ENCODE data around the gene ADM.

Gene ADM

DNA sequence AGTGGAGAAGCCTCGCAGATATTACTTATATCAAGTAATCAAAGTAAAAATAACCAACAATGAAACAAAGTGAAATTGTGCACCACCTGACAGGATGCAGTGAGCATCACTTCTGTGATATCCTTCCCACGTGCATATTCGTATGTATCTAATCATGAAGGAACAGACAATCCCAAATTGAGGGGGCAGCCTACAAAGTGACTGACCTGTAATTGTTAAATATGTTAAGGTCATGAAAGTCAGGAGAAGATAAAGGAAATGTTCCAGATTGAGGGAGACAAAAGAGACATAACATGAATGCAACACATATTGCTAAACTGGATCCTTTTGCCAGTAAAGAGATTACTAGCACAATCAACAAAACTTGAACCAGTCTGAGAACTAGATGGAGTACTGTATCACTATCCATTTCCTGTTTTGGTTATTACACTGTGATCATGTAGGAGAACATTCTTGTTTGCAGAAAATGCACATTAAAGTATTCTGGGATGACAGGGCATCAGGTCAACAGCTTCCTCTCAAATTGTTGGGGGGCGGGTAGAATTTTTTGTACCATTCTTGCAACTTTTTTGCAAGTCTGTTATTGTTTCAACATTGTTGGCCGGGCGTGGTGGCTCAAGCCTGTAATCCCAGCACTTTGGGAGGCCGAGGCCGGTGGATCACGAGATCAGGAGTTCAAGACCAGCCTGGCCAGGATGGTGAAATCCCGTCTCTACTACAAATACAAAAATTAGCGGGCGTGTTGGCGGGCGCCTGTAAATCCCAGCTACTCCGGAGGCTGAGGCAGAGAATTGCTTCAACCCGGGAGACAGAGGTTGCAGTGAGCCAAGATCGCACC lies 12.9 kb upstream of the ADM start:
- DNase-seq = no peak

DNA sequence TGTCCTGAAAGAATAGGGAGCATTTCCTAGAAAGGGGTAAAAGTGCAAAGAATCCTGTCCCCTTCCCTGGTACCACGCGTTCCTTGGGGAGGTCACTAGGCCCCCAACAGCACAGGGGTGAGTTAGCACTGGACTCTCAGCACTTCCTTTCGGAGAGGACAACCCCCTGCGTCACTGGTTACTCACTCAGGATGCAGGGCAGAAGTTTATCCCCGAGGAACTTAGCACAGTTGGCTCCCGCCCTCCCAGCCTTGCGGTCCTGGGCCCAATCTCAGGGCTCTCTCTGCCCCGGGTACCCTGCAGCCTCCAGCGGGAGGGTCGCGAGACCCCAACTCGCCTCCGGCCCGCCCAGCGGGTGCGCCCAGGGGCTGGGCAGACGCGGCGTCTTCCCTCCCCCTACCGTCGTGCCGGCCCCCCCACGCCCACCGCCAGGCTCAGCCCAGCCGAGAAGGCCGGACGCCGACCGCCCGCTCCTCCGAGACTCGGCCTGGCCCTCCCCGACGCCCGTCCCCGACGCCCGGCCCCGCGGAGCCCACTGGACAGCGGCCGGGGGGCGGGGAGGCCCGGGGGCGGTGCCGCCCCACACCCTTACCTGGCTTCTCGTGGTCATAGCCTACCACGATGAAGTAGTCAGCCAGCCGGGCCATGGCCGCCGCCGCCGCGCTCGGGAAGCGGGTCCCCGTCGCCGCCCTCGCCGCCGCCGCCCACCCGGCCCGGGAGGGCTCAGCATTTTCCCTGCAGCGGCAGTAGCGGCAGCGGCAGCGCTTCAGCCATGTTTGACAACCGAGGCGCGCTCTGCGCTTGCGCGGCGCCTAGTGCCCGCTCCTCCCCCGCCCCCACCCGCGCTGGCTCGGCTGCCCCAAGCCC lies 11.2 kb upstream of the ADM start, which contains the start of gene SBF2:
SBF2 (minus strand) TSS at position 797 of the 867 bp plus-strand sequence; CDS start at position 647, 150 bp downstream.
- DNase-seq = peak; percentile 35

DNA sequence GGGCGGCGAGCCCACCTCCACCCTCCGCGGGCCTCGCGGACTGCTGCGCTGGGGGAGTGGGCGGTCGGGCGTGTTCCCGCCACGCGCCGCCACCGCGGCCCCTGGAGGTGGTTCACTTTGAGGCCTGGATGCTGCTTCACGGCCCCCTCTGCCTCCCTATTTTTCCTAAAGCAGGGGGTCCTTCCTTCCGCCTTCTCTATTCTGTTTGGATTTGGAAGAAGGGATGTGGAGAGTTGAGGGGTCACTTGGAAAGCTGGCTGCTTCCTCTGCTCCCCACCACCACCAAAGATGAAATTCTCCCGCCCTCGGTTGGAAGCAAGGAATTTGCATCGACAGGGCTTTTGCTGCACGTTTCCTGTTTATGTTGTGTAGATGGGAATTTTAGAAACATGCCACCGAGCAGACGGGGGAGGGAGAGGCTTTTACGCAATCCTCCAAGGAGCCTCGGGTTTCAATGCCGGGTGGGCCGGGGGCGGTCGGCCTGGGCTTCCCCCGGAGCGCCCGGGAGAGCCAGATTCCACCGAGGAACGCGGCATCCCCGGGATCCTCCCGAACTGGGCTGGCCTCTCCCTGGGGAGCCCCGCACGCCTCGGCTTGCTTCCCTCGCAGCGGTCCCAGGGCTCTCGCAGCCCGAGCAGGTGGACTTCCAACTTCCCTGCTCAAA lies 10.5 kb upstream of the ADM start:
- no peak for DNase-seq

DNA sequence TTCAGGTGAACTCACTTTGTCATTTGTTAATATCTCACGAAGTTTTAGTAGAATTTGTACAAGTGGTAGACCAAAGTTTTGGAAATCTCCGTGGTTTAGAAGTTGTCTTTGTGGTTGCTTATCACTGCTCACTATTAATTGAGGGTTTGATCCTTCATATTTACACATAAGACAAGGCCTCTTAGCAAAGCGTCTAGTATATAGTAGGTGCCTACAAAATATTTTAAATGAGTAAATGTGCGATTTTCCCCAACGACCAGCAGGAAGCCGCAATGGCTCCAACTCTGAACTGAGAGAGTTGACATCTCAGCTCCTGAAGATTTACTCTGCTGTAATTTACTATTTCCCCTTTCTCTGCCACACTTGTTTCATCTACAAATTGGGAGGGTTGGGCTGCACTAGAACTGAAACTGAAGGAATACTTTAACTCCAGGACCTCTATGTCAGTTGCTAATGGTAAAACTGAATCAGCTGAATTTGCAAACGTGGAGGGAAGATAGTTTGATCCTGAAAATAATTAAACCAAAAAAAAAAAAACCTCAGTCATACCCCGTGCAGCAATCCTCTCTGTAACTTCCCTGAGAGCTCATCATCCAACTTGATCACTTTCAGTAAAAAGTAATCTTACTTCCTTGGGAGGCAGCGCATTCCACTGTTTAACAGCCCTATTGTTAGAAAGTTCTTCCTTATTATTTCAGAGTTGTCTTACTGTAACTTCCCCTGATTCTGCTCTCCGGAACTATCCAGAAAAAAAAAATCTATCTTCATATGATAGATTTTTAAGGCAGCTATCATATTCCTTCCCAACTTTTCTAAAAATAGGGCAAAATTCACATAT lies 9.6 kb upstream of the ADM start:
- no peak for DNase-seq

DNA sequence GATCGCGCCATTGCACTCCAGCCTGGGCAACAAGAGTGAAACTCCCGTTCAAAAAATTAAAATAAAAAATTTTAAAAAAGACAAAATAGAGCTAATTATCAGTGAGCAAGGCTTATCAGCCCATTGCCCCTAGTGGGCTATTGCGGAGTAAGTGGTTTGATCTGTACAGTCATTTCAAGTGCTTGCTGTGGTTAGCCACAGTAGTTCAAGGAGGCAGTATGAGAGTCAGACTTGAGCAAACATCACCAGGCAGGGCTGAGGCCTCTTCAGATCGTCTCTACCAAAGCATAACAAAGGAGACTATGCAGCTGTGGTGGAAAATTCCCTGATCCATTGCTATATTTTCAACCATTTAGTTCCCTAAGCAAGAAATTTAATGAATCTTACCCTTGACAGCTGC lies 6.5 kb upstream of the ADM start:
- no peak for DNase-seq

DNA sequence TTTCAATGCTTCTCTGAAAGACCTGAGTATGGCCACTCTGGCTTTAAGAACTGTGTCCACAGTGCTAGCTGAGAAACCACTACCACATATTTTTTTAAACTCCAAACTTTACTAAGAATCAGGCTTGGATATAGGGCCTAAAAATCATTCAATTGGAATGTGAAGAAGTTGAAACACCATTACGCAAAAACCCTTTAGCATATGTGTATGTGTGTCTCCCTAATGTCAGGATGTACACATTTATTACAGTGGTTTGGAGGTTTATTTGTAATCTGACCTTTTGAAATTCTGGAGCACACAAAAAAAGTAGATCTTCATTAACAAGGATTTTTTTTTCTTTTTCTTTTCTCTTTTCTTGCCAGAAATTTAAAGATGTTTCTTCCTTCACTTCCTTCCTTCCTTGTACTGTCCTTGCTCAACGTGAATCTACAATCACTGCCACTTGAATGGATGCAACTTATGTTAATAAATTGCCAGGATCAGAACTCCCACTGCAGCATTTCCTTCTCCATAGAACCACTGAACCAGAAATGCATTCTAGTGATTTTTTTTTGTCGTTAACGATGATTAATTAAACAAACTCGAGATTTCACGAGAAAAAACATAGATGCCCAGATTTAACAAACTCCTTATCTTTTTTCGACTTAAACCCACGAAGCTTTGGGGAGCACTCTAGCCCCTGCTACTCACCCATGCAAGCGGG lies 3.1 kb upstream of the ADM start:
- DNase-seq = no peak

DNA sequence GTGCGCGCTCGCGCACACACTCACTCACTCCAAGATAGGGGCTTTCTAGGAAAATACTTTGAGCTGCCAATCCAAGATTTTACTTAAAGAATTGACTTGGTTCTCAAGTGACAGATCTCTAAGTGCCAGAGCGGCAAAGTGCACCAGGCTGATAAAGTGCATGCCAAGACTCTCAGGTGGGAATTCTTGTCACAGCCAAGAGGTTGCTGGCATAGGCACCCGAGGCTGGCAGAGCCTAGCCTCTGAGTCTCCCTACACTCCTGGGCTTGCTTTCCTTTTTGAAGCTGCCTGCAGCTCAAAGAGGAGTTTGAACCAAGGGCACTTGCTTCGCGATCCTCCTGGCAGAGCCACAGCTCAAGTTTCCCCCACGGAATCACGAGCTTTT lies 2.5 kb upstream of the ADM start:
- no peak for DNase-seq

DNA sequence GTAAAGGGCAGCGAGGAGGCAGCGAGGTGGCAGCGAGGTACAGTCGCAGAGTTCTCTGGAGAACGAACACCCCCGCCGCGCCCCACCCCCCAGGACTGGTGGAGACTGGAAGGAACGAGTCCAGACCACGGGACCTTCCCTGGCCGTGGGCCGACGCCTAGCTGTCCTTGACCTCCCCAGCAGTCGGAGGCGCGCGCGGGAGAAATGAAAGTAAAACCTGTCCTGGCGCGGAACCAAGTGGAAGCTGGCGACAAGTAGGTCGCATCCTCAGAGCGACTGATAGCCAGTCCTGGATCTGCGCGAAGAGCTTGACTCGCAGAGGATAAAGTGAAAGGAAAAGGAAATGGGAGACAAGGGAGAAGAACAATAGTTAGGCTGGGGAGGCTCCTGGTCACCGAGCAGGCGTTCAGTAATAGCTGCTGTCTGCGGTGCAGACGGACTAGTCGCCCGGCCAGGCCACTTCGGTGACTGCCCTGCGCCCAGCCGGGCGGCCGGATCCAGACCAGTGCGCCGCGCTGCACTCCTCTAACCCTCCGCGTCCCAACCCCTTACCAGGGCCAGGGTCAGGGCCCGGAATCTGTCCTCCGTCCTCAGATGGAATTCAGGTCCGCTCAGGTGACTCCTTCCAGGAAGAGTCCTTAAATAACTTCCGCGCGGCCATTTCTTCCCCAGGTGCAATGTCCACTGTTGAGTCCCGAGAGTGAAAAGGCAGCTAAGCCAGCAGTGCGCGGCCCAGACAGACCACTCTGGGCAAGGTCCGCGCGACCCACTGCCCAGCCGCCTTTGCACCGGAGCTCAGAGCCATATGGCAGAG lies 1.9 kb upstream of the ADM start:
- peak; percentile 11 for DNase-seq

DNA sequence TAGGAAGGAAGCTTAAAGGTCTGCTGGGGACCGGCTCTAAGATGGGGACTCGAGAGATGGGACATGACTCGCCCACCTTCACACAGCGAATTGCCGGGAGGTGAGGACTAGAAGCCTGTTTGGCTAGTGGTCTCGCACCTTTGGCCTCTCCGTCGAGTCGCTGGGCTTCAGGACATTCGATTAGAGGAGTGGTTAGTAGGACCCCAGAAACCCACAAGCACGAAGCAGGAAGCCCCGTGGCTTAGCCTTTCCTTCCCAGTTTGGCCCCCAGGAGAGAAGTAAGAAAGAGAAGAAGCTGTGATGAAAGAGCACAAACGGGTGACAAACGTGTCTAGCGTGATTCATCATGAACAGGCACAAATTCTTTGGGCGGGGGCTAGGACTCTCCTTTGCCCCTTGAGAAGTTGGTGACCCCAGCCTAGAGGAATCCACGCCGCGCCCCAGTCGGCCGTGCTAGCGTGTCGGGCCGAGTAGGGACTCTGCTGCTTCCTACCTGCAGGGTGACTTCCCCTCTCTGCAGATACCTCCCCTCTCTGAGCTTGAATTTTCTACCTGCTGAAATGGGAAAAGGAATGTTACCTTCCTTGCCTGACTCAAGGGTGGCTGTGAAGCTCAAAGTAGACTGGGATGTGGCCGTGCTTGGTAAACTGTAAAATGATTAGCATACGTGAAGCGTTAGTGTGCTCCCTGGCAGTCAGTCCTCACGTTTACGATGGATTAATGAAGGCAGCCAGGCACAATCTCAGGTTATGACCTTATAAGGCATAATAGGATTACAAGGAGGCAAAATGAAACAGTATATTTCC lies 1.1 kb upstream of the ADM start:
- no peak for DNase-seq

DNA sequence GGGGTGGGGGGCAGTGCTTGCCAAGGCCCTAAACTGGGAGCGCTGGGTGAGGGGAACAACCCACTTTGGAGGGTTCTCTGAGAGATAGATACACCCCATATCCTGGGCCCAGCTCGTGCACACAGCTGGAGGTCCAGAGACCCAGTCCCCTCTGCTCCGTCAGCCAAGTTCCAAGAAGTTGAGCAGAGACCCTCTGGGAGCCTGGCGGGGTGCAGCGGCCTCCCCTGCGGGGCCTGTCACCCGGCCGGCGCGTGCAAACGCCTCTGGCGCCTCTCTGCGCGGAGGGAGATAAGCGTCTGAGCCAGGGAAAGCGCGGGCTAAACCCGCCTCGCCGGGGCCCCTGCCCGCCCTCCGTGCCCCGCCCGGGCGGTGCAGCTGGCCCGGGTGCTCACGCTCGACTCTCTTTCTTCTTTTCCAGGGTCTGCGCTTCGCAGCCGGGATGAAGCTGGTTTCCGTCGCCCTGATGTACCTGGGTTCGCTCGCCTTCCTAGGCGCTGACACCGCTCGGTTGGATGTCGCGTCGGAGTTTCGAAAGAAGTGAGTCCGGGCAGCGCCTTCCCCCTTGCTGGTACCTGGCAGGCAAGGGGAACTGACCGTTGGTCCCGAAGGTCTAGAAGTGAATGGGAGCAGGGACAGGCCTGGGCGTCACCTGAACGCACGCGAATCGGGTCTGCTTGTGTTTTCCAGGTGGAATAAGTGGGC lies 540 bp downstream of the ADM start:
- no peak for DNase-seq

DNA sequence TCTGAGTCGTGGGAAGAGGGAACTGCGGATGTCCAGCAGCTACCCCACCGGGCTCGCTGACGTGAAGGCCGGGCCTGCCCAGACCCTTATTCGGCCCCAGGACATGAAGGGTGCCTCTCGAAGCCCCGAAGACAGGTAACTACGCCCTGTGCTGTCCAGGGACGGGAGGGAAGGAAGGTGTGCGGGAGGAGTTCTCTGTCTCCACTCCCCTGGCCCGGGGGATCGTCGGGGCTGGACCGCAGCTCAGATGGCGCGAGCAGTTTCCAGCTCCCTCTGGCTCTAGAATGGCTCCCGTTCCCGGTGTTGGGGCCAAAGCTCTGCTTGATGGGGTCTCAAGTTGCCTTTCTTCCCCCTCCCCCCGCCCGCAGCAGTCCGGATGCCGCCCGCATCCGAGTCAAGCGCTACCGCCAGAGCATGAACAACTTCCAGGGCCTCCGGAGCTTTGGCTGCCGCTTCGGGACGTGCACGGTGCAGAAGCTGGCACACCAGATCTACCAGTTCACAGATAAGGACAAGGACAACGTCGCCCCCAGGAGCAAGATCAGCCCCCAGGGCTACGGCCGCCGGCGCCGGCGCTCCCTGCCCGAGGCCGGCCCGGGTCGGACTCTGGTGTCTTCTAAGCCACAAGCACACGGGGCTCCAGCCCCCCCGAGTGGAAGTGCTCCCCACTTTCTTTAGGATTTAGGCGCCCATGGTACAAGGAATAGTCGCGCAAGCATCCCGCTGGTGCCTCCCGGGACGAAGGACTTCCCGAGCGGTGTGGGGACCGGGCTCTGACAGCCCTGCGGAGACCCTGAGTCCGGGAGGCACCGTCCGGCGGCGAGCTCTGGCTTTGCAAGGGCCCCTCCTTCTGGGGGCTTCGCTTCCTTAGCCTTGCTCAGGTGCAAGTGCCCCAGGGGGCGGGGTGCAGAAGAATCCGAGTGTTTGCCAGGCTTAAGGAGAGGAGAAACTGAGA lies 1.4 kb downstream of the ADM start:
- no peak for DNase-seq

DNA sequence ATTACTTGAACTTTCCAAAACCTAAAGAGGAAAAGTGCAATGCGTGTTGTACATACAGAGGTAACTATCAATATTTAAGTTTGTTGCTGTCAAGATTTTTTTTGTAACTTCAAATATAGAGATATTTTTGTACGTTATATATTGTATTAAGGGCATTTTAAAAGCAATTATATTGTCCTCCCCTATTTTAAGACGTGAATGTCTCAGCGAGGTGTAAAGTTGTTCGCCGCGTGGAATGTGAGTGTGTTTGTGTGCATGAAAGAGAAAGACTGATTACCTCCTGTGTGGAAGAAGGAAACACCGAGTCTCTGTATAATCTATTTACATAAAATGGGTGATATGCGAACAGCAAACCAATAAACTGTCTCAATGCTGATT lies 2.1 kb downstream of the ADM start:
- DNase-seq = peak; percentile 24

DNA sequence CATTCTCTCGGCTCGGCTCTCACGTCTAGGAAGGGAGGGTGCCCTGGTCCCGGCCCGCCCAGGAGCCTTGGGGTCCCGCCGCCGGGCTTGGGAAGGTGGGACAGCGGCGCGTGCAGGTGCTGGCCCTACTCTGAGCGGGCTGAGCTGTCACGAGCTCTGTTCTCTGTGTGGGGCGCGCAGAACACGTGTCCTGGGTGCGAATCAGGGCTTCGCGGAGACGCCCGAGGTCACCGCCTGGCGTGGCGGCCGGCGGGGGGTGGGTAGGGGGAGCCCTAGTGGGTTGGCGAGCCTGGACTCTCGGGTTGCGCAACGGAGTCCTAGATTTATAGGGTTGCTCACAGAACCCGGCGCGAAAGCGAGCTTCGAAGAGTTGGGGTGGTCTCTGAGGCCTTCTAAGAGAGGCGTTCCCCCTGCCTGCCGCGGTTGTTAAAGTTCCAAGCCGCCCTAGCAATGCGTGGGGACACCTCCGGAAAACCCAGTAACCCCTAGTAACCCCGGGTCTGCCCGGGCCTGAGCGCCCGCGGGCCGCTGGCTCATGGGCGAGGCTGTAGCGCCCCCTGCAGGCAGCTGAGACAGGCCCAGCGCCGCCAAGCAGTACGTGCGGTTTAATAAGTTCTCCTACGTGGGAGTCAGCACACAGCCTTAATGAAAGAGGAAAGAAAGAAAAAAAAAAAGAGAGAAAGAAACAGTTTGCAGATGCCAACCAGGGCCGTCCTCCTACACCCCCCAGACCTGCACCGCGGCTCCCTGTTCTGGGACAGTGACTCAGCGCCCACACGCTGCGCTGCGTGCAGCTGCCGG lies 2.7 kb downstream of the ADM start:
- DNase-seq = peak; percentile 41

DNA sequence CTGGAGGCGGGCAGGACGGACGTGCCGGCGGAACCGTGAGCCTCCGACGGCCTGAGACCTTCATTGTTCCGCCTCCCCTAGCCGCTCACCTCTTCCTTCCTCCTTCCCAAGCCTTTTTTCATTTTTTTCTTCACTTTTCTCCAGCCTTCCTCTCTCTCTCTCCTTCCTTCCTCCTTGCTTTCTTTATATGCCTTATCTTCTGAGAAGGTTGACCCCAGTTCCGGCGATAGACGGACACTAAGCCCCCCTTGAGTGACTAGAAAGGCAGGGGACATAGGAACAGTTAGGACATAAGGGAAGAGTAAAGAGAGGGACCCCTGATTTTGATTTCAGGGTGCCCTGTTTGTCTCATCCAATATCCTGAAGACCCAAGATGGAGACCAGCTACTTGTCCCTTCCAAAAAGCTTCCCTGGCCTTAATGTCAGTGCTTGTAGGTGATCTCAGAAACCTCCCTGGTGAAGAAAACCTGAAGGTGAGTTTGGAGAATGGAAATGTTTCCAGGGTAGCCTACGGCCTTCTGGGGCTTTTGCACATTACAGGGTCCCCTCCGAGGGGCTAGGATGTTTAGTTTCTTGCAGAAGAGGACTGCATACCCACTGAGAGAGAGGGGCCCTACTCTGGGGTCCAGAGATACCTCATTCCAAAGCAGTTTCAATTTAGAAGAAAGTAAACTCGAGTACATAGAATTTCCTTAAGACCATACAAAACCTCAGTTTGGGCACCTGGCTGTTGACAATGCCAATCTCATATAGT lies 3.5 kb downstream of the ADM start:
- DNase-seq = no peak

DNA sequence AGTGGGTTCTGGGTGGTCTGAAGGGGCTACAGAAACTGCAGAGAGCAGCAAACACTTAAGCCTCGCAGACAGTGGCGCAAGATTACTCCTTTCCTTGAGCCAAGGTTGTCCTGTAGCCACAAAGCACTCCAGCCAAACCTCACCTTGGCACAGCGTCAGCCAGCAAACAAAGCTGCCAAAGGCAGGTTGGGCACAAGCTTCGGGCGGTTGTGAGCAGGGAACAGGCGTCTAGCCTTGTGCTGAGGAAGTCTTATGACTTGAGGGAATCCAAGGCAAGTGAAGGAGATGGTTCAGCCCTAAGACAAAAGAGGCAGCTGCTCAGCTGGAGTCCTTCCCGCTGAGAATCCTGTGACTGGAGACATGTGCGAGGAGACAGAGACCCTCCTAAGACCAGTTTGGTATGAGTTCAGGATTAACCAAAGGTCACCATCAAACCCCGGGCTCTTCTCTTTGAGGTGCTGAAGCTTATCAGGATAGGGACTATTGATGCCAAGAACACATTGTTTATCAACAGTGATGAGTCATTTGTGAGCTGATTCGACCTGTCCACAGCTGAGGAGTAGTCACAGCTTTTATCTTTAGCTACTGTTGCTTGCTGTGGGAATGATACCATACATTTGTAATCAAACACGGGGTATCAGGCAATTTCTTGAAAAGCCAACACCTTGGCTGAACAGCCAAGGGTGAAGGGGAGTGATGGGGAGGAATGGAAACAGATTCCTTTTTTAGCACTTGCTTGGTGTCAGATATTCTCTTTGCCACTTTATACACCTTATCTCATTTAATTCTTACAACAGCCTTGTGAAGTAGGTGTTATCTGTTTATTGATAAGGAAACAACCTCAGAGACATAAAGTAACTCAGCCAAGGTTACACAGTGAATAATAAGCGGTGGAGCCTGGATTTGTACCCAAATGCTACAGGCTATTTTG lies 4.6 kb downstream of the ADM start:
- DNase-seq = no peak
